T follicular helper cell (primary cell): Measurements from ENCODE around the gene RNF144A.

Experiments used
- DNase-seq: peaks from one replicate; pipeline ENCODE4 v3.0.0-alpha.2; 2020; ENCODE audit warnings: low read depth

The RNF144A gene

GRCh38 chr2:7083580-7084509 is 166.6 kb downstream of the RNF144A start:
- DNase-seq, result no peak

GRCh38 chr2:7084601-7085000 is 167.4 kb downstream of the RNF144A start:
- DNase-seq, result no peak

GRCh38 chr2:7089284-7089683 is 172.1 kb downstream of the RNF144A start:
- no peak for DNase-seq

GRCh38 chr2:7089898-7090510 is 172.8 kb downstream of the RNF144A start:
- no peak for DNase-seq

- DNase-seq, result no peak
Observed at GRCh38 chr2:7093376-7093775, 176.2 kb downstream of the RNF144A start.
